Measurements from ENCODE around the gene MED16. TPM values are rescaled to one million over a fixed set of nuclear protein-coding genes. Genes with fewer than 3 reads are reported as not detected.

MED16 gene
- total and polyA plus RNA-seq, 12 donors: 5.3 to 139 (median 62.6) TPM

DNA sequence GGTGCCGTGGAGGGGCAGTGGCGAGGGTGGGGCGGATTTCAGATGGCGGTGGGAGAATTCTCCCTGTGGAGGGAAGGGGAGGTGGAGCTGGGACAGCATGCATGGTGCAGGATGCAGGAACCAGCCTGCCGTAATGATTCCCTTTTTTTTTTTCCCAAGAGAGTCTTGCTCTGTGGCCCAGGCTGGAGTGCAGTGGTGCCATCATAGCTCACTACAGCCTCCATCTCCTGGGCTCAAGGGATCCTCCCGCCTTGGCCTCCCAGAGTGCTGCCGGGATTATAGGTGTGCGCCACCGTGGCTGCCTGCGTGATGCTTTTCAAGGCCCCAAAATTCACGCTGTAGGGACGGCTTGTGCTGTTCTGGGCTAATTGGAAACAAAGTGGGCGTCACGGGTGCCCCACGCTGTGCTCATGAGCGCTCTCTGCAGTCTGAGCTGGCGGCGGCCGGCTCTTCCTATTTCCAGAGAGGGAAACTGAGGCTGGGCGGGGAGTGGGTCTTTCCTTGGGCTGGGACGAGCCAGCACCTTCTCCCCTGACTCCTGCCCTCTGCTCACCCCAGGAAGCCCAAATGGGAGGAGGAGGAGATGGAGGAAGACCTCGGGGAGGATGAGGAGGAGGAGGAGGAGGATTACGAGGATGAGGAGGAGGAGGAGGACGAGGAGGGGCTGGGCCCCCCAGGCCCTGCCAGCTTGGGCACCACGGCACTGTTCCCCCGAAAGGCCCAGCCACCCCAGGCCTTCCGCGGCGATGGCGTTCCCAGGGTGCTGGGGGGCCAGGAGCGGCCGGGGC is 39.1 kb upstream of the MED16 start:
- intact Hi-C loops (cut with DNase I): no loop called here
- peaks cover 21 to 25% of the 10 kb centered on the region in 2 donors for H3K4me1 ChIP-seq (replicated peaks in 1 of 2)

DNA sequence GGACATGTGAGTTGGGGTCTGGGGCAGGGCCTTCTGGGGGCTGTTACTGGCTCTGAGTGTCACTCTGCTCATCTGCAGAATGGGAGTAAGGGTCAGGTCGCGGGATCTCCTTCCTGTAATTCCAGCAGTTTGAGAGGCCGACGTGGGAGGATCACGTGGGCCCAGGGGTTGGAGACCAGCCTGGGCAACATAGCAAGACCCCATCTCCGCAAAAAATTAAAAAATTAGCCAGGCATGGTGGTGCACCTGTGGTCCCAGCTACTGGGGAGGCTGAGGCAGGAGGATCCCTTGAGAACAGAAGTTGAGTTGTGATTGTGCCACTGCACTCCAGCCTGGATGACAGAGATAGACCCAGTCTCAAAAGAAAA is 36.9 kb upstream of the MED16 start:
- 85 to 97% (median 95%) methylated on average over 5 to 6 of the region's 6 CpGs for WGBS, 4 donors
- no peak overlapping the region for H3K27ac ChIP-seq
- no peaks in the 10 kb centered on the region for H3K36me3 ChIP-seq (replicated peaks in 1 of 2)
- peaks cover 17 to 20% of the 10 kb centered on the region in 2 donors for H3K4me1 ChIP-seq (replicated peaks in 1 of 2)
- no peak for TF ChIP-seq POLR2A (IDR thresholded peaks at IDR 0.05)
- TF ChIP-seq, protein P1, sequence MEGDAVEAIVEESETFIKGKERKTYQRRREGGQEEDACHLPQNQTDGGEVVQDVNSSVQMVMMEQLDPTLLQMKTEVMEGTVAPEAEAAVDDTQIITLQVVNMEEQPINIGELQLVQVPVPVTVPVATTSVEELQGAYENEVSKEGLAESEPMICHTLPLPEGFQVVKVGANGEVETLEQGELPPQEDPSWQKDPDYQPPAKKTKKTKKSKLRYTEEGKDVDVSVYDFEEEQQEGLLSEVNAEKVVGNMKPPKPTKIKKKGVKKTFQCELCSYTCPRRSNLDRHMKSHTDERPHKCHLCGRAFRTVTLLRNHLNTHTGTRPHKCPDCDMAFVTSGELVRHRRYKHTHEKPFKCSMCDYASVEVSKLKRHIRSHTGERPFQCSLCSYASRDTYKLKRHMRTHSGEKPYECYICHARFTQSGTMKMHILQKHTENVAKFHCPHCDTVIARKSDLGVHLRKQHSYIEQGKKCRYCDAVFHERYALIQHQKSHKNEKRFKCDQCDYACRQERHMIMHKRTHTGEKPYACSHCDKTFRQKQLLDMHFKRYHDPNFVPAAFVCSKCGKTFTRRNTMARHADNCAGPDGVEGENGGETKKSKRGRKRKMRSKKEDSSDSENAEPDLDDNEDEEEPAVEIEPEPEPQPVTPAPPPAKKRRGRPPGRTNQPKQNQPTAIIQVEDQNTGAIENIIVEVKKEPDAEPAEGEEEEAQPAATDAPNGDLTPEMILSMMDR (IDR thresholded peaks at IDR 0.05): no peak
- intact Hi-C loops (cut with DNase I): no loop called here
- H3K9me3 ChIP-seq (replicated peaks in 1 of 3): no peaks in the 10 kb centered on the region
- H3K4me3 ChIP-seq: no peak overlapping the region
- no peak for DNase-seq
- no peaks in the 10 kb centered on the region for H3K27me3 ChIP-seq

More for the DNA sequence above, 39.1 kb upstream of the MED16 start:
- TF ChIP-seq, protein P1 (IDR thresholded peaks at IDR 0.05): no peak
- no peak for TF ChIP-seq POLR2A (IDR thresholded peaks at IDR 0.05)
- DNase-seq: peak in 1 of 7 donors; percentile 20
- Histone ChIP-seq H3K4me3 (no peak overlapping the region), H3K36me3 (replicated peaks in 1 of 2) (no peaks in the 10 kb centered on the region), H3K9me3 (replicated peaks in 1 of 3) (no peaks in the 10 kb centered on the region), H3K27ac (peak overlapping the region in 3 of 5 donors; percentile 38 to 79 (median 54)), H3K27me3 (no peaks in the 10 kb centered on the region)
- 87 to 93% (median 88%) methylated on average over 29 to 32 of the region's 32 CpGs for WGBS, 4 donors

DNA sequence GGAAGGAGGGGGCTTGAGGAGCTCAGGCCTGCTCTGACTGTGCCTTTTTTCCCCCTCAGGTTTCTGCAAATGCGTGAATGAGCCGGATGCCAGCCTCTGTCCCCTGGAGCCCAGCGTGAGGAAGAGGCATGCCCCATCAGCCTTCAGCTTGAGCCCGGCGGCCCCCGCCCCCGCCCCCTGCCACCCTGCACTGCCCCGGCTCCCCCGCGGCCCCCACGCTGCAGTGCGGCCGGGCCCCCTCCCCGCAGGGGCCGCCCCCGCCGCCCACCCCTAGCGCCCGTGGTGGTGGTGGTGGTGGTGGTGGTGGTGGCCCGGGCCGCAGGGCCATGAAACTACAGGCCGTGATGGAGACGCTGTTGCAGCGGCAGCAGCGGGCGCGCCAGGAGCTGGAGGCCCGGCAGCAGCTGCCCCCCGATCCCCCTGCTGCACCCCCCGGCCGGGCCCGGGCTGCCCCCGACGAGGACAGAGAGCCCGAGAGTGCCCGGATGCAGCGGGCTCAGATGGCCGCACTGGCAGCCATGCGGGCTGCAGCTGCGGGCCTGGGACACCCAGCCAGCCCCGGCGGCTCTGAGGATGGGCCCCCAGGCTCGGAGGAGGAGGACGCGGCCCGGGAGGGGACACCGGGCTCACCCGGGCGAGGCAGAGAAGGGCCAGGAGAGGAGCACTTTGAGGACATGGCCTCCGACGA is 36.4 kb upstream of the MED16 start:
- WGBS, 4 donors: 91 to 99% (median 94%) methylated on average over 6 to 51 of the region's 51 CpGs
- H3K4me1 ChIP-seq (replicated peaks in 1 of 2): peaks cover 16 to 18% of the 10 kb centered on the region in 2 donors

More for the DNA sequence above, 36.4 kb upstream of the MED16 start:
- no peaks in the 10 kb centered on the region for H3K27me3 ChIP-seq
- no peak for DNase-seq
- H3K4me3 ChIP-seq: no peak overlapping the region
- no peaks in the 10 kb centered on the region for H3K9me3 ChIP-seq (replicated peaks in 1 of 3)
- intact Hi-C loops (cut with DNase I): no loop called here
- no peaks in the 10 kb centered on the region for H3K36me3 ChIP-seq (replicated peaks in 1 of 2)
- no peak overlapping the region for H3K27ac ChIP-seq
- no peak for TF ChIP-seq POLR2A (IDR thresholded peaks at IDR 0.05)
- TF ChIP-seq, protein P1 (IDR thresholded peaks at IDR 0.05): no peak

All from adrenal gland (tissue), 12 donors.